ENCODE measurements around the gene ERVMER34-1. TPM values are rescaled to one million over a fixed set of nuclear protein-coding genes. Genes with fewer than 3 reads are reported as not detected.

The ERVMER34-1 gene
- total RNA-seq, 2 experiments from 2014 or later = 0.13 to 0.21 TPM

DNA sequence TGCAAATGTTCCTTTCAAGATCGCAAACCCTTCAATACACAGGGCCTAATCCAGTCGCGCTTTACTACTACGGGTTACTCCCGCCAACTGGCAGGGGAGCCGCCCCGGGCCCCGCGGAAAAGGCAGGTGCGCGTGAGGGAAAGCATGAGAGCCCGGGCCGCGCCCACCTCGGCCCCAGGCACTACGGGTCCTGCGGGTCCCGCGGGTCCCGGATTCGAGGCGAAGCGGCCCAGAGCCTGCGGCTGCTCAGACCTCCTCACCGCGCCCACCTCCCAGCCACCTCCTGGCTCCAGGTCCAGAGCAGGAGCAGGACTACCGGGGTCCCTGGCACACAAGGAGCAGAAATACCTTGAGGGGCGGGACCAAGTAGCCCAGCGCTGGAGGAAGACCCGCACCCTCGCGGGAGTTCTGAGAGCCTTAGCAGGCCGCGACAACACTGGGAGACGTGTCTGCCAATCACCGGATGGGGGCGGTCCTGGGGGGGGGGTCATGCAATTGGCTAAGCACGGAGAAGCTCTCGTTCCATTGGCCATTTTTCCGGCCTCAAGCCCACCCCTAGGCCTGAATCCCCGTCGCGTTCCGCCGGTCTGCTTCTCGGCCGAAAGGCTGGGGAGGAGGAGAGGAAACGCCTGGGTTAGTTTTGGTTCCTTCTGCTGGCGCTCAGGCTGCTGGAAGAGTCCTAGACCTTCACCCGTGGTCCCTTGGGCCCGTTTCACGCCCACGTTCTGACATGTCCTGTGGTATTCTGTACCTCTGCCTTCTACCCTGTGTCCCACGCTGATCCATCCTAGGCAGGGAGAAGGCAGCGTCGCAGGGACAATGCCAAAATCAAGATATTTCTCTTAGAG lies 29.0 kb downstream of the ERVMER34-1 start:
- POLR2A ChIA-PET = interaction anchor here (0.6 to 3.4 kb wide), 3 partner anchors 10 to 236 kb away, joined by 3 to 50 read pairs (median 4); no protein-coding TSS in a partner anchor
- CTCF ChIA-PET = interaction anchor here (1.2 to 1.9 kb wide), 4 partner anchors 9 to 1512 kb away, joined by 3 to 9 read pairs (median 3); no protein-coding TSS in a partner anchor

DNA sequence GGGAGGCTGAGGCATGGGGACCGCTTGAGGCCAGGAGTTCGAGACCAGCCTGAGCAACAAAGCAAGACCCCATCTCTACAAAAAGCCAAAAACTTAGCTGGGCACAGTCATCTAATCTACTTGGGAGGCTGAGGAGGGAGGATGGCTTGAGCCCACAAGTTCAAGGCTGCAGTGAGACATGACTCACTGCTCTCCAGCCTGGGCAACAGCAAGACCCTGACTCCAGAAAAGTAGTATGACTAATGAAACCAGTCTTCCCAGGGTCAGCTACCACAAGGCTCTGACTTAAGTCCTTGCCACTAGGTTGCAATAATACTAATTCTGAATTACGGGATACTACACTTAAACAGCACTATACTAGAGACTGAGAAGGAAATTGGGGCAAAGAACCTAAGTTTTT lies 33.1 kb downstream of the ERVMER34-1 start:
- CTCF ChIA-PET = no interaction called here
- POLR2A ChIA-PET = no interaction called here

DNA sequence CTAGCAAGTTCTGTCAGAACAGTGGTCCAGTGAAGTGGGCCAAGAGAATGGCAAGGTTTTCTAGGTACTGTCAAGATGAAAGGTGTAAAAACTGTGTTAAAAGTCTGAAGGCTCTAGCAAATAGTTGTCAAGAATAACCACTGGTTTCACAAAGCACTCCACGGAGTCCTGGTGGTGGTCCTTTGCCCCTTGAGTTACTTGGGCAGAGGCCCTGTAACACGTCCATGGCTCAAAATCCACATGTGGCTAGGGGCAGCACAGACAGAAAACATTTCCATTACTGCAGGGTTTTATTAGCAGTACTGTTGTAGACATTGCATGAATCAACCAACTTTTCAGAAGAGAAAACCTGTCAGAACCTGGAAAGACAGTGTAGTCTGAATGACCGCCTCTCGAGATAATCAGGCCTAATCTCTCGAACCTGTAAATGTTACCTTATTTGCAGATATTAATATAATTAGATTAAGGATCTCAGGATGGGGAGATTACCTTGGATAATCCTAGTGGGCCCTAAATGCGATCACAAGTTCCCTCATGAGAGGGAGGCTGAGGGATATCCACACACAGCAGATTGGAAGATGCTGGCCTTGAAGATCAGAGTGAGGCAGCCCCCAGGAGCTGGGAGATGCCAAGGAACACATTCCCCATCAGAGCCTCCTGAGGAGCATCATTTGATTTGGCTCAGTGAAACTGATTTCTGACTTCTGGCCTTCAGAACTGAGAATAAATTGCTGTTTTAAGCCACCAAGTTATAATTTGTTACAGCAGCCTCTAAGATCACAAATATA lies 34.7 kb downstream of the ERVMER34-1 start:
- ChIA-PET POLR2A (no interaction called here), CTCF (no interaction called here)

DNA sequence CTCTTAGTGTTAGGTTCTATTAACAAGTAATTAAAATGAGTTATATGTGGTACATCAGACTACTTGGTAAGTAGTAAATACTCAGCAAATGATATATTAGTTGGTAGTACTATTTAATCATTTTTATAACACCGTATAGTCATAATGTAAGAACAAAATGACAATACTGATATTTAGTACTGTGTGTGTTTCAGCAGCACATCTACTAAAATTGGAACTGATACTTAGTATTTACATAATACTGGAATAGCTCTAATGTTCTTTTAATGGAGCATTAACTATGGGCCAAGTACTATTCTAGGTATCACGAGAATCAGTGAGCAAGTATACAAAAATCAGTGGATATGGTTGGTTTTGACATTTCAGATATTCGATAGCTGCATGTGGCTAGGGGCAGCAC lies 35.3 kb downstream of the ERVMER34-1 start:
- ChIA-PET POLR2A (interaction anchor here (0.6 kb wide), 1 partner anchor 1343 kb away, joined by 4 read pairs; no protein-coding TSS in a partner anchor), CTCF (no interaction called here)

DNA sequence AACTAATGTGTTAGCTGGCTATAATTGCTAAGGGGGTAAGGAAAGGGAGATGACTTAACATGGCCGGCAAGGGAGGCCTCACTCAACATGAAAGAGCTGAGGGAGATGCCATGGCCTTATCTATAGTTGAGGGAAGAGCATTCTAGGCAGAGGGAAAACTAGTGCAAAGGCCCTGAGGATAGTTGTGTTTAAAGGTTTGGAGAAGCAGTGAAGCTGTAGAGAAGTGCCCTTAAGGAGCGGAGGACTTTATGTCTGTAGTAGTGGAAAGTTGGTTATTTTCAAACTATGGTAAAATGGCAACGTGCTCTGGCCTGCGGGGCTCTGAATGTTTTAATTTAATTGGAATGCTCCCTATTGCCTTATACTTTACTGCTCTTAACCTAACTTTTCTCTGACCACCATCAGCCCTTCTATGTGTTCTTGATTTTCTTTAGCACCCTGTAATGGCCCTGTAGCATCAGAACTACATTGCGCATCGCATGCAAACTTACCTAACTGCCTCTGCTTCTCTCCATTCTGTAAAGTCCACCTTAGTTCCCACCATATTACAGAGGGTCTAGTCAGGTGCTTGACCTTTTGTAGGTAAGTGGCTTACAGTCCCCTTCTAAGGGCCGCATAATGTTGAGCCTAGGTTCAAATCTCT lies 35.8 kb downstream of the ERVMER34-1 start:
- CTCF ChIA-PET = no interaction called here

DNA sequence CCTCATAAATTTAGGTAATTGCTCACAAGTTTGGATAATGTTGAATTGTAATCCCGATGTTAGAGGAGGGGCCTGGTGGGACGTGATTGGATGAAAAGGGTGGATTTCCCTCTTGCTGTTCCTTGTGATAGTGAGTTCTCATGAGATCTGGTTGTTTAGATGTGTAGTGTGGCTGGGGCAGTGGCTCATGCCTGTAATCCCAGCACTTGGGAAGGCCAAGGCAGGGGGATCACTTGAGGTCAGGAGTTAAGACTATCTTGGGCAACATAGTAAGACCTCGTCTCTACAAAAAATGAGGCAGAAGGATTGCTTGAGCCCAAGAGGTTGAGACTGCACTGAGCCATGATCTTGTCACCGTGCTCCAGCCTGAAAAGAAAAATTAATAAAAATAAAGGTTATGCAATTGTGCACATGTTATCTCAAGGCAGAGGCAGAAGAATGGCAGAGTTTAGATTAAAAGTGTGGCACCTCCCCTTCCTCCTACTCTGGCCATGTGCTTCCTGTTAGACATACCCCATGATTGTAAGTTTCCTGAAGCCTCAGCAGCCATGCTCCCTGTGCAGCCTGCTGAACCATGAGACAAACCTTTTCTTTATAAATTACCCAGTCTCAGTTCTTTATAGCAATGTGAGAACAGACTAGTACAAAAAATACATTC lies 36.5 kb downstream of the ERVMER34-1 start:
- CTCF ChIA-PET = no interaction called here

More for the DNA sequence above, 35.8 kb downstream of the ERVMER34-1 start:
- POLR2A ChIA-PET = interaction anchor here (0.6 kb wide), 1 partner anchor 1343 kb away, joined by 4 read pairs; no protein-coding TSS in a partner anchor

DNA sequence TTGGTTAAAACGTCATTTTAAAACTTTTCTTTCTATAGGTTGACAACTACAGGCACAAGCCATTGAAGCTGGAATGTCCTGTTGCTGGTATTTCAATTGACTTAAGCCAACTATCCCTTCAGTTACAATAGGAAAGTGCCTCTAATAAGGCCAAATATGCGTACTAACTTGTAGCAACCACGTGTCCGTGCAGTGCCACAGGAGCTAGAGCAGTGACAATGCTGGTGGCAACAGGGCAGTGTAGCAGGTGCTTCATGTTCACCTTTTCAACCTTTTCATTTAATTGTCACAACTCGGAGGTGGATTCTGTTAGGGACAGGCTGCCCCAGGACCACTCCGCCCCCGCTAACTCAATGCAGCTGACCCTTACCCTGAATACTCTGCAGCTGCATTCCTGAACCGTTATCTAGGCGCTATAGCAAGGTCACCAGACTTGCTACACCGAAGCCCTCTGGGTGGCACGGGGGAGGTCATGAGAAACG lies 37.7 kb downstream of the ERVMER34-1 start:
- CTCF ChIA-PET = interaction anchor here (2.4 kb wide), 1 partner anchor 9 kb away, joined by 9 read pairs; no protein-coding TSS in a partner anchor

More for the DNA sequence above, 36.5 kb downstream of the ERVMER34-1 start:
- POLR2A ChIA-PET = no interaction called here

DNA sequence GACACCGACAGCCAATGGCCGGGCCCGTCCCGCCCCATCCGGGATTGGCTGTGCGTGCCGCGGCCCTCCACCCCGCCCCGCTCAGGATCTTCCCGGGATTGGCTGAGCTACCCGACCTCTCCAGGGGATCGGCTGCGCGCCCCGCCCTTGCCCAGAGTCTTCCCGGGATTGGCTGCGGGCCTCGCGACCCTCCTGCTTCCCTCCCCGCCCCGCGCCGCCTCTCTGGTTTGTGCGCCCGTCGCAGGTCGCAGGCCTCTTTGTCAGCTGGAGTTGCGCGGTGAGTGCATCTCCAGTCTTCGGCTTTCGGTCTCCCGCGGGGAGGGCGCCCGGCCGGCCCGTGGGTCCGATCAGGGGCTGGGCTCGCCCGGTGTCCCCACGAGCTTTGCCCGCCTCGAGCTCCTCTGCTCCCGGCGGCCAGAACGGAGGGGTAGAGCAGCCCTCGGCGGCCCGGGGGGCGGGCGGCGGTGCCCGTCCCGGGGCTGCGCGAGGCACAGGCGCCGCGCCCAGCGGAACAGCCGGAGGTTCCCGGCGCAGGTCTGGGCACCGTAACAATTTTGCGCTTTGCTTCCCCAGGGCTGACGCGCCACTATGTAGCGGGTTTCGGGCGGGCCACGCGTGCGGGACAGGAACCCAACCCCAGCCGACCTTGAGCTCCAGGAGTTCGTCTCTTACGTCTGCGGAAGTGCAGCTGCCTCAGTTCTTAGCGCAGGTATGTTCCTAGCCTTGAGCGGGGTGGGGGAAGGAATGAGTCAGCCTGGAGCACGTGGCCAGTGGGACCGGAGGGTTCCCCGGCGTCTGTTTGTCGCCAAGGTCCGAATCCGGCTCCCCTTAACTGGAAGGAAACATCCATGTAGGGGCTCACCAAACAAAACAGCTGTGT lies 38.7 kb downstream of the ERVMER34-1 start:
- POLR2A ChIA-PET = interaction anchor here (0.6 to 4.0 kb wide), 12 partner anchors 10 to 870 kb away, joined by 3 to 50 read pairs (median 4); partner anchors contain the start of genes DCUN1D4, RASL11B and USP46

More for the DNA sequence above, 37.7 kb downstream of the ERVMER34-1 start:
- POLR2A ChIA-PET = interaction anchor here (3.0 to 4.0 kb wide), 2 partner anchors 9 to 55 kb away, joined by 25 to 50 read pairs; partner anchors contain the start of gene USP46

DNA sequence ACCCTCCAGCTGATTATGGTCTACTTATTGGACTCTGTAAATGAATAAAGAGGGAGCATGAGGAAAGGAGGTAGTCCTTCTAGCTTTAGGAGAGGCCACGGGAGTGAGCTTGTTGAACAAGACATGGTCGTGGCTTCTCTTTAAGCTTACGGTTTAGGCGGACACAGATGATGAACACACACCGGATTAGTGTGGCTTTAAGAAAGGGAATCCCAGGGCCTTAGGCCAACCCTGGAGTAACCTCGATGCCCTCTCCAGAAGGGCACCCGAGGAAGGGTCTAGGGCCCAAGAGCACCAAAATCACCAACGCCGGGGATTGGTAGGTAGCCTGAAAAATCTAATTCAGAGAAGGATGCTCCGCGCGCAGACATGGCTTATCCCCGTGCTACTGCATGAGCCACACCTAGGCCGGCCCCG lies 39.4 kb downstream of the ERVMER34-1 start:
- ChIA-PET POLR2A (interaction anchor here (0.6 to 4.0 kb wide), 10 partner anchors 10 to 869 kb away, joined by 3 to 50 read pairs (median 5); partner anchors contain the start of genes DCUN1D4, RASL11B and USP46), CTCF (interaction anchor here (2.4 kb wide), 1 partner anchor 11 kb away, joined by 9 read pairs; no protein-coding TSS in a partner anchor)

More for the DNA sequence above, 38.7 kb downstream of the ERVMER34-1 start:
- CTCF ChIA-PET = interaction anchor here (2.4 kb wide), 1 partner anchor 10 kb away, joined by 9 read pairs; no protein-coding TSS in a partner anchor

DNA sequence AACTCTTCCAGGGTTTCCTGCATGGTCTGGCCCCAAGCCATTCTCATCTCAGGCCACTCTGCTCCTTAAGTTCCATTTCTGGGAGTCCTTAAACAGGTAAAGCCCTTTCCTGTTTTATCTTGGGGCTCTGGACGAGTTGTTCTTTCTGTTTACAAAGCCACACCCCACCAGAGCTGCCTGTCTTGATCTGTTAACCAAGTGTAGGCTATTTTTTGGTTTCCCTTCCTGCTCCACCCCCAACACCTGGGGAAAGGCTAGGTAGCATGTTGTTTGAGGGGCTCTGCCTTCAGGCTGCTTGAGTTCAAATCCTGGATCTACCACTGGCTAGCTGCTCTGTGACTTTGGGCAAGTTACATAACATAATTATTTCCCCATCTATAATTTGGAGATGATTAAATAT lies 40.0 kb downstream of the ERVMER34-1 start:
- POLR2A ChIA-PET = interaction anchor here (2.0 to 4.0 kb wide), 3 partner anchors 11 to 150 kb away, joined by 10 to 50 read pairs (median 25); partner anchors contain the start of genes RASL11B and USP46
- CTCF ChIA-PET = no interaction called here

DNA sequence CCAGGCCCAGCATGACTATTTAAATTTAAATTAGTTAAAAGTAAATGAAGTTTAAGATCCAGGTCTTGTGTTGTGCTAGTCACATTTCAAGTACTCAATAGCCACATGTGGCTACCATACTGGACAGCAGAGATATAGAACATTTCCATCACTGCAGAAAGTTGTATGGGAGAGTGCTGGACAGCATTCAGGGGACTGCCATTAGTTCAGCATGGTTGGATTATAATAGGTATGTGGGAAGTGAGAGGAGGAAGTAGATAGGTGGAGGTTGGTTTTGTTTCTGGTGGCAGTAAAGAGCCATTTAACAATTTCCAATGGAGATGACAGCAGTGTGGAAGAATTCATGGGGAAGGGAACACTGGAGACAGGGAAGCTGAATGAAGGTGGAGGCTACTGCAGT lies 42.1 kb downstream of the ERVMER34-1 start:
- POLR2A ChIA-PET = interaction anchor here (0.6 kb wide), 1 partner anchor 13 kb away, joined by 4 read pairs; no protein-coding TSS in a partner anchor
- CTCF ChIA-PET = no interaction called here

DNA sequence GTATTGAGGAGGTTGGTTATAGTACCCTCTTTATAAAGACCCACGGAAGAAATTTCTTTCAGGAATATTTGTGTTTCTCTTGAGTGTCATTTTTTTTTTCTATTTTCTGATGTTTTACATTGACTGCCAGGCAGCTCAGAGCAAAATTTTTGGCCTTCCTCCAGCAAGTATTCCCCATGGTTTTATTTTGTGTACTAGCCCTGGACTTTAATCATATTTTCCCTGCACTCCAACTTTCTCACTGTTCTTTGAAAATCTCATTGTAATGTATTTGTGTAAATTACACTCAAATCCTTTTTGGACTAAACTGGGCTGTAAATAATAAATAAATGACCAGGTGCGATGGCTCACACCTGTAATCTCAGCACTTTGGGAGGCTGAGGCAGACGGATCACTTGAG lies 46.6 kb downstream of the ERVMER34-1 start:
- ChIA-PET CTCF (no interaction called here), POLR2A (no interaction called here)

DNA sequence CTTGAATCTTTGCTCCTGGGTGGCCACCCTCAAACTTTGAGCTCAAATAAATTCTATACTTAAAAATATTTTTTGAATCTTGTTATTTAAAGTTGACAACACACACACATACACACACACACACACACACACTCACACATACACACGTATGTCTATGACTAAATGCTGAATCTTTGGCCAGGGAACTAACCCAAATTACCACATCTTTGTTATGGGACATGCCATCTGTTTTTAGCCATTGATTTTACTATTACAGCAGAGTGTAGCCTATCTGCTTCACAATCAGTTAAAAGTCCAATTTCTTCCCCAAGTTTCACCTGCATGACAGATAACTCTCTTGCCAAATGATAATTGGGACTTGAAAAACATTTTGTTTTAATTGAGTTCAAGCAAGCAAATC lies 47.1 kb downstream of the ERVMER34-1 start:
- CTCF ChIA-PET = no interaction called here
- POLR2A ChIA-PET = no interaction called here

DNA sequence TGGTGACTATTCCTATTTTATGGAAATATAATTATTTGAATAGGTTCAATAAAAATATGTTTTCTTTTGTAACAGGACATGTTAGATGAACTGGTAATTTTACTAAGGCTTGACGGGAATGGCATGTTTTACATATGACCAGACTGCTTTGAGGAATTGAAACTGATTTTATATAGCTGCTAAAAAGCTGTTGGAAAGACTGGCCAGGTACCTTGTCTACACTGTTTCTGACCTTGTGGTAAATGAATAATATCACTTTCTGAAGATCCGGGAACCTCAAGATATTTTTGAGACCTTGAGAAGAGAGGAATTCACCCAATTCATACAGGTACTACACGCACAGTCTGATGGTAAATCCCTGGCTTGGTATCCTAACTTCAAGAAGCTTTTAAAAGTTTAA lies 50.0 kb downstream of the ERVMER34-1 start:
- ChIA-PET POLR2A (no interaction called here), CTCF (no interaction called here)

DNA sequence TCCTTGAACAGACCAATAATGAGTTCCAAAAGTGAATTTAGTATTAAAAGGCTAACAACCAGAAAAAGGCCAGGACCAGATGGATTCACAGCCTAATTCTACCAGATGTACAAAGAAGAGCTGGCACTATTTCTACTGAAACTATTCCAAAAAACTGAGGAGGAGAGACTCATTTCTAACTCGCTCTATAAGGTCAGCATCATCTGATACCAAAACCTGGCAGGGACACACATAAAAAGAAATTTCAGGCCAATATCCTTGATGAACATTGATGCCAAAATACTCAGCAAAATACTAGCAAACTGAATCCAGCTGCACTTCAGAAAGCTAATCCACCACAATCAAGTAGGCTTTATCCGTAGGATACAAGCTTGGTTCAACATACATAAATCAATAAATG lies 56.3 kb downstream of the ERVMER34-1 start:
- POLR2A ChIA-PET = no interaction called here
- CTCF ChIA-PET = no interaction called here

DNA sequence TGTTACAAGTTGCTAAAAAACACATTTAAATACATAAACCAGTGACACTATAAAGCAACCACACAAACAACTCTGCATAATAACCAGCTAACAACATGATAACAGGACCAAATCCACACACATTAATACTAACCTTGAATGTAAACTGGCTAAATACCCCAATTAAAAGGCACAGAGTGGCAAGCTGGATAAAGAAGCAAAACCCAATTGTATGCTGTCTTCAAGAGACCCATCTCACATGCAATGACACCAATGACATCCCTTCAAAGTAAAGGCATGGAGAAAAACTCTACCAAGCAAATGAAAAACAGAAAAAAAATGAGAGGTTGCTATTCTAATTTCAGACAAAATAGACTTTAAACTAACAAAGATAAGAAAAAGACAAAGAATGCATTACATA lies 57.7 kb downstream of the ERVMER34-1 start:
- ChIA-PET POLR2A (no interaction called here), CTCF (no interaction called here)

Measured in activated CD8-positive, alpha-beta memory T cell treated with anti-CD3 and anti-CD28 coated beads for 36 hours (primary cell).